ENCODE results near the gene LRBA.
"Not testable (repeated sequence)": the region's sequence is repeated elsewhere in the genome, so short reads cannot be mapped to it uniquely, and the experiment has no call there.

The LRBA gene

DNA sequence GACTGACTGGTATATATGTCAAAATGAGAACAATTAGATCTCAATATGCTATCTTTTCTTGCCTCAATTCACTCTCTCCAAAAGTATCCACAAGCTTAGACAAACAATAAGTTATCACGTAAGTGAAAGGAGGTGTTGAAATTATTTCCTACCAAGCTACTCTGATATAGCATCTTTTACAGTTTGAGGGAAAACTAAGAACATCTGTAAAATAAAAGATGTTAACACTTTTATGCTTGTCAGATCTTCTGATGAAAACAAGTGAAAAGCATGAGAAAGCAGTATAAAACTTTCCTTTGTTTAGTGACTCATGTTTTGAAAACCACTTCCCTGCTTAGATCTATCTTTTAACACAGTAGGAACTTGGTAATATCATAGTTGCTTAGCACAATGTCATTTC, 441.6 kb downstream of the LRBA start:
- TF ChIP-seq PAX5 (IDR thresholded peaks at IDR 0.05; ENCODE audit: insufficient read depth, low read length, severe bottlenecking) = no peak
- TF ChIP-seq POLR2A (IDR thresholded peaks at IDR 0.05; ENCODE audit: low read depth, low read length) = no peak
- no peak for TF ChIP-seq POLR2AphosphoS5 (IDR thresholded peaks at IDR 0.05; ENCODE audit: low read depth, low read length)
- no peak for FAIRE-seq

DNA sequence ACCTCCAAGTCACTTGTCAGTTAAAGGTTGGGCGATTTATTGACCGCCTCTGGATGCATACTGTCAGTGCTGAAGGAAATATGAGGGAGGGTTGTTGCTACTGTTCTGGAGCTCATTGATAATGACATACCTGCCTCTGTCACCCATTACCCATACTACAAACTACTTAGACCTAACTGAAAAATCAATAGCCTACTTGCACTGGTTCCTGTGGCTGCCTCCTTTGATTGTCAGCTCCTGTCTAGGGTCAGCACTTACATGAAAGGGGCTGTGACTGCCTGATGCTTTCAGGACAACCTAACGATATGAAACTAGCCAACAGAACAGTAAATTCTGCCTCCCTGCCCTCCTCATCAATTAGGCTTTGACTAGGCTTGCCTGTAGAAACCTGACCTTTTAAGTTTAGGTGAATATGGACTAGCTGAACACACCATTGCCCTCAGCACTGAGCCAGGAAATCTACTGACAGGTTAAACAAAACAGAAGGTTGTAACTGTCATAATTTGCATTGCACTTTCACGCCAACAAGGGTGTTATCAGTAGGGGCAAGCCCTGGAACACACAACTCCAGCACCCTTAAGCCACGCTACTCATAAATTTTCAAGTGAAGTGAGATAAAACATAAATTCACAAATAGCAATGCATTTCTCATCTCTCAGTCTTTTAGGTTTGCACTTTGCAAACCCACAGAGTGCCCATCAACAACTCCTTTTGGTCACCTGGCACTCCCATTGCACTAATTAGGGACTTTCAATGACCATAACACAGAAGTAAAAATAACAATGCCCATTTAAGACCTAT, 442.2 kb downstream of the LRBA start:
- DNase-seq (ENCODE audit: insufficient read length, low spot score) (no peak), FAIRE-seq (peak; percentile 38)
- TF ChIP-seq TAF1 (IDR thresholded peaks at IDR 0.05; ENCODE audit: low read depth, low read length) = no peak
- TF ChIP-seq PAX5 (IDR thresholded peaks at IDR 0.05; ENCODE audit: insufficient read depth, low read length, severe bottlenecking) = no peak
- TF ChIP-seq POLR2A (IDR thresholded peaks at IDR 0.05; ENCODE audit: low read depth, low read length) = no peak
- no peak for TF ChIP-seq POLR2AphosphoS5 (IDR thresholded peaks at IDR 0.05; ENCODE audit: low read depth, low read length)
- TF ChIP-seq SPI1 (IDR thresholded peaks at IDR 0.05; ENCODE audit: low read depth, low read length) = no peak
- TF ChIP-seq POU2F2 (IDR thresholded peaks at IDR 0.05; ENCODE audit: low read depth, low read length) = no peak

More for the DNA sequence above, 441.6 kb downstream of the LRBA start:
- DNase-seq (ENCODE audit: insufficient read length, low spot score) = no peak

DNA sequence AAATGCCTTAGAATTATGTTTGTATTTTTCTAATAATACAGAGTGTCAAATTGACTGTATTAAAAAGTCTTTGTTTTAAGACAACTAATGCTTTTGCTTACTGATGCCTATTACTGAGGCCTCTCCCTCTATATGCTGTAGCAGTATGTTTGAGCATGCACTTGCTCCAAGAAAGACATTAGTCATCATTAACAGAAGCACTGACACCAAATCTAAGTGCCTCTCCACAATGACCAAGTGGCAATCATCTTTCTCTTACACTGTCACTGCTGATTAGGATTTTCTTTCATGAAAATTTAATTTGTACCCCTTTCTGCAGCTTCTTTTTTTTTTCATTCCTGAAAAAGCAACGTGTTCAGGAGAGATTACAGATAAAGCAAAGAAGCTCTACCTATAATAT, 444.2 kb downstream of the LRBA start:
- FAIRE-seq (no peak), DNase-seq (ENCODE audit: insufficient read length, low spot score) (no peak)
- TF ChIP-seq TAF1 (IDR thresholded peaks at IDR 0.05; ENCODE audit: low read depth, low read length) (no peak), POU2F2 (IDR thresholded peaks at IDR 0.05; ENCODE audit: low read depth, low read length) (no peak), POLR2AphosphoS5 (IDR thresholded peaks at IDR 0.05; ENCODE audit: low read depth, low read length) (no peak), PAX5 (IDR thresholded peaks at IDR 0.05; ENCODE audit: insufficient read depth, low read length, severe bottlenecking) (no peak), SPI1 (IDR thresholded peaks at IDR 0.05; ENCODE audit: low read depth, low read length) (no peak), POLR2A (IDR thresholded peaks at IDR 0.05; ENCODE audit: low read depth, low read length) (no peak)

DNA sequence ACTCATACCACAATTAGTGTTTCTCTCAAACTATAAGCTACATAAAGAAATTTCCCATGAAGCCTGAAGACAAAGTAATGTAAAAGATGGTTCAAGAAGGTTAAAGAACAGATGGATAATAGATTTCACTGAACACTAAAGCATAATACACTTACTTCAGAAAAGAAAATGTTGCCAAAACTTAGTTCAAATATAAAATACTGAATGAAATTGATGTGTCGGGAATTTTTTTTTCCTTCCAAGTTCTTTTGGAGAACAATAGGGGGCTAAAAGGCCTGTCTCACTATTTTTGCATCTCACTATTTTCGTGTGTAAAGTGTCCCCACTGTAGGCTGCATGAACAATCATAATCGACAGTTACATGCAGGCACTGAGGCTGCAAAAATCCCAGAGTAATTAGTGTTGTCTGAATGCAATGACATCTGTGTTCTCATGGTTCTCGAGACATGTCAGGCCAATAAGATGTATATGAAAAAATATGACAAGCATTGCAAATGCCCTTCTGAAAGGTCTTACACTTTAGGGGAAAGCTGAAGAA, 445.0 kb downstream of the LRBA start:
- FAIRE-seq (no peak), DNase-seq (ENCODE audit: insufficient read length, low spot score) (no peak)
- TF ChIP-seq POU2F2 (IDR thresholded peaks at IDR 0.05; ENCODE audit: low read depth, low read length) (no peak), PAX5 (IDR thresholded peaks at IDR 0.05; ENCODE audit: insufficient read depth, low read length, severe bottlenecking) (no peak), POLR2AphosphoS5 (IDR thresholded peaks at IDR 0.05; ENCODE audit: low read depth, low read length) (no peak), POLR2A (IDR thresholded peaks at IDR 0.05; ENCODE audit: low read depth, low read length) (no peak), TAF1 (IDR thresholded peaks at IDR 0.05; ENCODE audit: low read depth, low read length) (no peak)

DNA sequence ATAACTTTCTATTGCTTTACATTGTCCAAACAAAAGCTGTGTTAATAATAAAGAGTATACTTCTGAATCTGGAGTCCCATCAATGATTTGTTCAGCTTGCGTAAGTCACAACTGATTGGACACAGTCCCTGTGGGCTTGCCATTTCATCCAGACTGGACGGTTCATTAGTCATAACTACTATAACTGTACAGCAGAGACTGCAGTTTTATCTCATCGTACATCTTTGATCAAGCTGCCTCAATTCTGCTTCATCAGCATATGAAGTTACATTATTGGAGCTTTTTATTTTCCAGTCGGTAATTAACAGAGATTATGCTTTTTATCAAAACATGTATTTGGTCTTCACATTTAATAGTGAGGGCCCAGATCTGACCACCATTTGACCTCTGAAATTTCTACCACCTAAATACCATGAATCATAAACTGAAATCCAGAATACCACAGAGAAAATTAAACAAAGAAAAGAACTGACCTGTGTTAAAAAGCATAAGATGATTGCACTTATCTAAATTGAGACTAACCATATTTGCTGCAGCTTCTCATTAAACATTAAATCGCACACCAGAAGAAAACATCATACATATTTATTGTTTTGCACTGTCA, 445.6 kb downstream of the LRBA start:
- DNase-seq (ENCODE audit: insufficient read length, low spot score) = no peak
- FAIRE-seq = peak; percentile 57
- TF ChIP-seq POLR2A (IDR thresholded peaks at IDR 0.05; ENCODE audit: low read depth, low read length) = no peak
- TF ChIP-seq PAX5 (IDR thresholded peaks at IDR 0.05; ENCODE audit: insufficient read depth, low read length, severe bottlenecking) = no peak
- TF ChIP-seq SPI1 (IDR thresholded peaks at IDR 0.05; ENCODE audit: low read depth, low read length) = no peak
- TF ChIP-seq POU2F2 (IDR thresholded peaks at IDR 0.05; ENCODE audit: low read depth, low read length) = no peak
- no peak for TF ChIP-seq TAF1 (IDR thresholded peaks at IDR 0.05; ENCODE audit: low read depth, low read length)
- TF ChIP-seq POLR2AphosphoS5 (IDR thresholded peaks at IDR 0.05; ENCODE audit: low read depth, low read length) = no peak

DNA sequence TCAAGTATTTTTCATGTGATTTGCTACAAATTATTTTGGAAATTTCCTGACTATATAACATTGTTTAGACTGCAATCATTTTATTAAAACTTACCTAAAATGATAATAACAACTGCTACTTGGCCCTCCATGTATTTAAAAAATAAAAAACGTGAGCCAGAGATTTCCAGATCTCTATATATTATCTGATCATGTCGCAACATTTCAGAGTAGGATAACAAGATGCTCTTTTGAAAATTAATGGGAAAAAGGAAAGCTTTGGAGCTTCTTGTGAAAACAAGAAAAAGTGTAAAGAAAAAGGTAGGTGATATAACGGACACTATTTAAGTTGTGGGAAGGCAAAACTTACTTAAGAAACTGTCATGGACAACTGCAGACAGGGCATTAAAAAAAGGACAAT, 448.0 kb downstream of the LRBA start:
- no peak for TF ChIP-seq SPI1 (IDR thresholded peaks at IDR 0.05; ENCODE audit: low read depth, low read length)
- no peak for FAIRE-seq

DNA sequence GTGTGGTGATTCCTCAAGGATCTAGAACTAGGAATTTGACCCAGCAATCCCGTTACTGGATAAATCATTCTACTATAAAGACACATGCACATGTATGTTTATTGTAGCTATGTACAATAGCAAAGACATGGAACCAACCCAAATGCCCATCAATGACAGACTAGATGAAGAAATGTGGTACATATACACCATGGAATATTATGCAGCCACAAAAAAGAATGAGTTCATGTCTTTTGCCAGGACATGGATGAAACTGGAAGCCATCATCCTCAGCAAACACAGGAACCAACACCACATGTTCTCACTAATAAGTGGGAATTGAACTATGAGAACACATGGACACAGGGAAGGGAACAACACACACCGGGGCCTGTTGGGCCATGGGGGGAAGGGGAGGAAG, 450.1 kb downstream of the LRBA start:
- DNase-seq (ENCODE audit: insufficient read length, low spot score) = not testable (repeated sequence)
- FAIRE-seq = peak; percentile 38

More for the DNA sequence above, 448.0 kb downstream of the LRBA start:
- no peak for DNase-seq (ENCODE audit: insufficient read length, low spot score)

DNA sequence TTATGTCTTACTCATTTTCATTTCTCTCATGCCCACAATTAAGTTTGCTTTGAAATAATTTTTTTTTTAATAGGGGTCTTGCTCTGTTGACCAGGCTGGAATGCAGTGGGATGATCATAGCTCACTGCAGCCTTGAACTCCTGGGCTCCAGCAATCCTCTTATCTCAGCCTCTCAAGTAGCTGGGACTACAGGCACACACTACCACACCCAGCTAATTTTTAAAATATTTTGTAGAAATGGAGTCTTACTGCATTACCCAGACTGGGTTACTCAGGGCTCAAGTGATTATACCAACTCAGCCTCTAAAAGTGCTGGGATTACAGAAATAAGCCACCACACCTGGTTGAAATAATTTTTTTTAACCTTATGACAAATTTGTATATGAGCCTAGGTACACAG, 452.3 kb downstream of the LRBA start:
- no peak for DNase-seq (ENCODE audit: insufficient read length, low spot score)
- no peak for FAIRE-seq
- TF ChIP-seq POLR2AphosphoS5 (IDR thresholded peaks at IDR 0.05; ENCODE audit: low read depth, low read length) (no peak), TAF1 (IDR thresholded peaks at IDR 0.05; ENCODE audit: low read depth, low read length) (no peak), POU2F2 (IDR thresholded peaks at IDR 0.05; ENCODE audit: low read depth, low read length) (no peak), PAX5 (IDR thresholded peaks at IDR 0.05; ENCODE audit: insufficient read depth, low read length, severe bottlenecking) (no peak)

DNA sequence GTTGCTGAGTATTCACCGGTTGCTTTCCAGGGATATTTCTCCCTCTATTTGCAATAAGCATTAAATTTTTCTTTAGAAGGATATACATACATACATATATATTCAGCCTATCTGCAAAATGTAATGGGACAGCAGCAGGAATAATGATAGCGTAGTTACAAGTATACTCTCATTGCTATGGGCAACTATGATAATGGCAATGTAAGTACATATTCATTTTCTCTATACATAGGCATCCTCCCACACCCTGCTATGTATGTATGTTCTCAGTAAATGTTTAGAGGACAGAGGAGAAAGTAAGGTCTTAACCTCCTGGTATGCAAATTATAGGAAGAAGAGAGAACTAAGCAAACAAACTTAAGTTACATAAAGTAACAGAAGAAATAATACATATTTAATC, 452.8 kb downstream of the LRBA start:
- TF ChIP-seq POLR2A (IDR thresholded peaks at IDR 0.05; ENCODE audit: low read depth, low read length) (no peak), POU2F2 (IDR thresholded peaks at IDR 0.05; ENCODE audit: low read depth, low read length) (no peak), PAX5 (IDR thresholded peaks at IDR 0.05; ENCODE audit: insufficient read depth, low read length, severe bottlenecking) (no peak), POLR2AphosphoS5 (IDR thresholded peaks at IDR 0.05; ENCODE audit: low read depth, low read length) (no peak), SPI1 (IDR thresholded peaks at IDR 0.05; ENCODE audit: low read depth, low read length) (no peak), TAF1 (IDR thresholded peaks at IDR 0.05; ENCODE audit: low read depth, low read length) (no peak)
- no peak for DNase-seq (ENCODE audit: insufficient read length, low spot score)
- FAIRE-seq = no peak

DNA sequence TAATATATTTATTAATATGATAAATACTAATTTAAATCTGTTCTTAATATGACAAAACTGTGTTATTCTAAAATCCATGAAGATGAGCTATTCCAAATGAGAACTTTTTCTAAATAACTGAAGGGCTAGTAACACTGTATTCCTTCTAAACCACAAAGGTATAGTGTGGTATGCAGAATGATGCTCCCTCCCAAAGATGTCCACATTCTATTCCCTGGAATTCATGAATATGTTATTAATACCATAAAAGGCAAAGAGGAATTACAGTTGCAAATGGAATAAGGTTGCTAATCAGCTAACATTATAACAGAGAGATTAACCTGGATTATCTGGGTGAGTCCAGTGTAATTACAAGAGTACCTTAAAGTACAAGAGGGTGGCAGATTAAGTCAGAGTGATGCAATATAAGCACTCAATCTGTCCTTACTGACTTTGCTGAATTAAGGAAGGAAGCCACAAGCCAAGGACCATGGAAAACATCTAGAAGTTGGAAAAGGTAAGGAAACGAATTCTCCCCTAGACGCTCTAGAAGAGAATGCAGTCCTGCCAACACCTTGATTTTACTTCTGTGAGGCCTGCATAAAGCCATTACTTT, 453.8 kb downstream of the LRBA start:
- DNase-seq (ENCODE audit: insufficient read length, low spot score) (no peak), FAIRE-seq (no peak)
- no peak for TF ChIP-seq TAF1 (IDR thresholded peaks at IDR 0.05; ENCODE audit: low read depth, low read length)
- TF ChIP-seq POLR2AphosphoS5 (IDR thresholded peaks at IDR 0.05; ENCODE audit: low read depth, low read length) = no peak
- TF ChIP-seq SPI1 (IDR thresholded peaks at IDR 0.05; ENCODE audit: low read depth, low read length) = no peak
- no peak for TF ChIP-seq POLR2A (IDR thresholded peaks at IDR 0.05; ENCODE audit: low read depth, low read length)

DNA sequence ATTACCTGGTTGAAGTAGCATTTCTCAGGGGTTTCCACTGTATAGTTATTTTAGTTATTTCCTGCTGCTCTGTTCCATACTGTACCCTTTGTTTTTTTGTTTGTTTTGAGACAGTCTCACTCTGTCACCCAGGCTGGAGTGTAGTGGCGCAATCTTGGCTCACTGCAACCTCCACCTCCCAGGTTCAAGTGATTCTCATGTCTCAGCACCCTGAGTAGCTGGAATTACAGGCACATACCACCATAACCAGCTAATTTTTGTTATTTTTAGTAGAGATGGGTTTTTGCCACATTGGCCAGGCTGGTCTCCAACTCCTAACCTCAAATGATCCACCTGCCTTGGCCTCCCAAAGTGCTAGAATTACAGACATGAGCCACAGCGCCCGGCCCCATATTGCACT, 457.3 kb downstream of the LRBA start:
- FAIRE-seq; DNase-seq (ENCODE audit: insufficient read length, low spot score): not testable (repeated sequence)

Data from GM12891 (cell line).